Ovary (tissue), 9 donors: ENCODE results near the gene TGFBR1. TPM values are rescaled to one million over a fixed set of nuclear protein-coding genes. Genes with fewer than 3 reads are reported as not detected.

Source experiments
- DNase-seq, 5 donors: peaks; one replicate each; pipeline ENCODE4 v3.0.0-alpha.2; 2019 to 2020
- H3K27ac ChIP-seq, 2 donors: fragments of 200-600 bp; one replicate each; pipeline versions ENCODE4 v1.5.1 to v1.8.0; 2019 to 2022
- H3K27me3 ChIP-seq: fragments of 200-600 bp; one replicate; pipeline ENCODE4 v1.8.0; 2022
- H3K36me3 ChIP-seq: fragments of 200-600 bp; sonication (generic); one replicate; pipeline ENCODE4 v1.5.1; 2019
- H3K4me1 ChIP-seq: one replicate; pipeline ENCODE4 v1.8.1; 2013; ENCODE audit warnings: mild to moderate bottlenecking, moderate library complexity; ENCODE audit not compliant: insufficient read depth
- H3K4me3 ChIP-seq: fragments of 200-600 bp; sonication (generic); one replicate; pipeline ENCODE4 v1.5.1; 2017
- H3K9me3 ChIP-seq, 2 donors: fragments of 200-600 bp in 1 of 2; sonication (generic) in 1 of 2; one replicate each; pipeline versions ENCODE4 v1.5.1 to v1.8.1; 2013 to 2019; ENCODE audit warnings: mild to moderate bottlenecking in 1 of 2, moderate library complexity in 1 of 2
- CTCF ChIP-seq, 3 donors: fragments of 450-650 bp in 2 of 3; fragments of 200-600 bp in 1 of 3; IDR thresholded peaks; one replicate each; pipeline versions ENCODE4 v1.5.1 to v1.8.0; 2016 to 2022; ENCODE audit warnings: antibody characterized with exemption in 3 of 3, mild to moderate bottlenecking in 1 of 3
- EP300 ChIP-seq: sonication (generic); formaldehyde crosslinking; IDR thresholded peaks from one replicate; pipeline ENCODE4 v1.6.1; 2017; ENCODE audit warnings: antibody characterized with exemption
- POLR2A ChIP-seq: fragments of 450-650 bp; IDR thresholded peaks from one replicate; pipeline ENCODE4 v1.6.1; 2017; ENCODE audit warnings: antibody characterized with exemption, mild to moderate bottlenecking, moderate library complexity
- WGBS, 3 donors: extraction: QIAGEN DNeasy Blood & Tissue Kit in 1 of 3; methylation state at CpG; one replicate each; pipeline versions ENCODE4 v1.1.5 to v1.1.7; 2013 to 2017; 5-methylcytosine and 5-hydroxymethylcytosine counted together
- intact Hi-C, 4 donors: fragments of 100-400 bp; cut with DNase I; formaldehyde crosslinking; loops; one replicate each; pipeline versions ENCODE4 v1.11.0 to v1.15.1; 2022 to 2023
- polyA plus RNA-seq, 2 donors: library from polyadenylated mRNA; stranded (reverse); fragments of 200-250 nt in 1 of 2; fragments of 350-450 nt in 1 of 2; fragmentation: Illumina TruSeq in 1 of 2; extraction: RNeasy Lipid Tissue Mini Kit (QIAGEN cat#74804) in 1 of 2; gene quantifications; one replicate each; pipeline ENCODE4 v1.2.3, GENCODE V29; 2013 to 2014
- total RNA-seq, 7 donors: library from RNA; depleted of rRNA in 2 of 7; stranded (reverse); fragments of >200 nt in 2 of 7; fragmentation: NEBNext Ultra II Directional in 3 of 7; extraction: Animal tissue kit (Norgen Biotek cat#: 25700) in 3 of 7; gene quantifications; one replicate each; pipeline versions ENCODE4 v1.1.0 to v1.2.4, GENCODE V29; 2016 to 2023
- donor health status: DM: no; HTN: no; CAD: no; lungs with moderate emphysema.
- donor health status: DM: no; HTN: no; CAD: no.
- donor health status: Bipolar disorder and iron deficiency.
- donor health status: DM: yes; HTN: yes; CAD: no.
- donor health status: DM: no; HTN: no; CAD: no.
- donor health status: DM: yes; HTN: yes; CAD: no.

The TGFBR1 gene
- total and polyA plus RNA-seq, 9 donors = 12.5 to 55.9 (median 38.3) TPM

GRCh38 chr9:99183616-99184015 lies 78.7 kb downstream of the TGFBR1 start:
- H3K4me1 ChIP-seq = peaks cover 3% of the 10 kb centered on the region
- DNase-seq = no peak
- H3K27me3 ChIP-seq = no peaks in the 10 kb centered on the region
- no peak overlapping the region for H3K4me3 ChIP-seq
- intact Hi-C loops = loop anchor here in 1 of 4 donors (10.0 kb wide), 1 partner anchor 1411 kb away; no protein-coding TSS in a partner anchor
- TF ChIP-seq CTCF (IDR thresholded peaks at IDR 0.05) = no peak
- 81 to 85% (median 83%) methylated on average over 3 of the region's 3 CpGs for WGBS, 3 donors
- no peaks in the 10 kb centered on the region for H3K9me3 ChIP-seq
- no peaks in the 10 kb centered on the region for H3K36me3 ChIP-seq
- no peak overlapping the region for H3K27ac ChIP-seq

GRCh38 chr9:99184110-99184474 lies 79.2 kb downstream of the TGFBR1 start:
- peak in 2 of 5 donors; percentile 21 to 24 for DNase-seq
- TF ChIP-seq CTCF (IDR thresholded peaks at IDR 0.05) (no peak), POLR2A (no peak), EP300 (no peak)
- peaks cover 3% of the 10 kb centered on the region for H3K4me1 ChIP-seq
- no peaks in the 10 kb centered on the region for H3K27me3 ChIP-seq
- H3K27ac ChIP-seq = no peak overlapping the region
- 55 to 60% (median 57%) methylated on average over 10 of the region's 10 CpGs for WGBS, 3 donors
- H3K36me3 ChIP-seq = no peaks in the 10 kb centered on the region
- no peak overlapping the region for H3K4me3 ChIP-seq
- intact Hi-C loops = loop anchor here in 1 of 4 donors (10.0 kb wide), 1 partner anchor 1411 kb away; no protein-coding TSS in a partner anchor
- no peaks in the 10 kb centered on the region for H3K9me3 ChIP-seq

GRCh38 chr9:99184475-99185347 lies 79.8 kb downstream of the TGFBR1 start:
- H3K27me3 ChIP-seq = no peaks in the 10 kb centered on the region
- no peak overlapping the region for H3K27ac ChIP-seq
- DNase-seq = peak; percentile 76 to 89 (median 88)
- peak; percentile 81 to 91 (median 83) for TF ChIP-seq CTCF (IDR thresholded peaks at IDR 0.05)
- TF ChIP-seq POLR2A = no peak
- 7 to 14% (median 9%) methylated on average over 29 of the region's 29 CpGs for WGBS, 3 donors
- intact Hi-C loops = loop anchor here in 2 of 4 donors (5.0 to 10.0 kb wide), 2 partner anchors 1138 to 1410 kb away; no protein-coding TSS in a partner anchor
- no peaks in the 10 kb centered on the region for H3K36me3 ChIP-seq
- peaks cover 3% of the 10 kb centered on the region for H3K4me1 ChIP-seq
- peak overlapping the region; percentile 21 for H3K4me3 ChIP-seq
- no peaks in the 10 kb centered on the region for H3K9me3 ChIP-seq

GRCh38 chr9:99185348-99185632 lies 80.4 kb downstream of the TGFBR1 start:
- Histone ChIP-seq H3K4me1 (peaks cover 3% of the 10 kb centered on the region), H3K9me3 (no peaks in the 10 kb centered on the region), H3K27me3 (no peaks in the 10 kb centered on the region), H3K4me3 (no peak overlapping the region), H3K27ac (no peak overlapping the region), H3K36me3 (no peaks in the 10 kb centered on the region)
- TF ChIP-seq CTCF (IDR thresholded peaks at IDR 0.05) = no peak
- TF ChIP-seq EP300 = no peak
- no peak for TF ChIP-seq POLR2A
- WGBS, 3 donors = 65 to 78% (median 74%) methylated on average over 5 of the region's 5 CpGs
- intact Hi-C loops = loop anchor here in 2 of 4 donors (5.0 to 10.0 kb wide), 2 partner anchors 1137 to 1410 kb away; no protein-coding TSS in a partner anchor
- no peak for DNase-seq
